Subcutaneous adipose tissue (tissue), 4 donors: ENCODE data around the gene PEX11G. TPM values are rescaled to one million over a fixed set of nuclear protein-coding genes. Genes with fewer than 3 reads are reported as not detected.

Experiments
- total RNA-seq, 4 donors: library from RNA; depleted of rRNA; stranded (reverse); fragments of >200 nt; gene quantifications; one replicate each; pipeline ENCODE4 v1.1.0, GENCODE V29; 2016
- TF ChIP-seq, protein P1 (sequence below): fragments of 450-650 bp; IDR thresholded peaks from one replicate; pipeline ENCODE4 v1.5.1; 2016; ENCODE audit warnings: low read depth, mild to moderate bottlenecking, control low read depth, antibody characterized with exemption, moderate library complexity

The PEX11G gene
- total RNA-seq, 4 donors from 2014 or later, result 2.3 to 10.6 (median 6.5) TPM

DNA sequence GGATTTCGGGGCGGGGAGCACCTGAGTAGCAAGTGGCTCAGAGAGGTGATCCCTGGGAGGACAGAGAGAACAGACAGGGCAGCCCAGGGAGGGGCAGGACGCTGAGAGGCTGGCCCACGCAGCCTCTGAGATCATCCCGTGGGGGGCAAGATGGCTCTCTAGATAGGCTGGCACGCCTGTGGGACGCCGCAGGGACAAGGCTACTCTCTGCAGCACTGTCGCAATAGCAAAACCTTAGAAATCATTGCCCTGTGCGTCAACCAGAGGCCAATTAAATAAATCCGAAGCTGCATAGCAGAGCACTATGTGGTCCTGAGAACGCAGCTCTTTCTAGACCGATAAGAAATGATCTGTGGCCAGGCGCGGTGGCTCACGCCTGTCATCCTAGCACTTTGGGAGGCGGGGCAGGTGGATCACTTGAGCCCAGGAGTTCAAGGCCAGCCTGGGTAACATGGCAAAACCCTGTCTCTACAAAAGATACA lies 5.1 kb downstream of the PEX11G start:
- TF ChIP-seq, protein P1, sequence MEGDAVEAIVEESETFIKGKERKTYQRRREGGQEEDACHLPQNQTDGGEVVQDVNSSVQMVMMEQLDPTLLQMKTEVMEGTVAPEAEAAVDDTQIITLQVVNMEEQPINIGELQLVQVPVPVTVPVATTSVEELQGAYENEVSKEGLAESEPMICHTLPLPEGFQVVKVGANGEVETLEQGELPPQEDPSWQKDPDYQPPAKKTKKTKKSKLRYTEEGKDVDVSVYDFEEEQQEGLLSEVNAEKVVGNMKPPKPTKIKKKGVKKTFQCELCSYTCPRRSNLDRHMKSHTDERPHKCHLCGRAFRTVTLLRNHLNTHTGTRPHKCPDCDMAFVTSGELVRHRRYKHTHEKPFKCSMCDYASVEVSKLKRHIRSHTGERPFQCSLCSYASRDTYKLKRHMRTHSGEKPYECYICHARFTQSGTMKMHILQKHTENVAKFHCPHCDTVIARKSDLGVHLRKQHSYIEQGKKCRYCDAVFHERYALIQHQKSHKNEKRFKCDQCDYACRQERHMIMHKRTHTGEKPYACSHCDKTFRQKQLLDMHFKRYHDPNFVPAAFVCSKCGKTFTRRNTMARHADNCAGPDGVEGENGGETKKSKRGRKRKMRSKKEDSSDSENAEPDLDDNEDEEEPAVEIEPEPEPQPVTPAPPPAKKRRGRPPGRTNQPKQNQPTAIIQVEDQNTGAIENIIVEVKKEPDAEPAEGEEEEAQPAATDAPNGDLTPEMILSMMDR, result no peak

DNA sequence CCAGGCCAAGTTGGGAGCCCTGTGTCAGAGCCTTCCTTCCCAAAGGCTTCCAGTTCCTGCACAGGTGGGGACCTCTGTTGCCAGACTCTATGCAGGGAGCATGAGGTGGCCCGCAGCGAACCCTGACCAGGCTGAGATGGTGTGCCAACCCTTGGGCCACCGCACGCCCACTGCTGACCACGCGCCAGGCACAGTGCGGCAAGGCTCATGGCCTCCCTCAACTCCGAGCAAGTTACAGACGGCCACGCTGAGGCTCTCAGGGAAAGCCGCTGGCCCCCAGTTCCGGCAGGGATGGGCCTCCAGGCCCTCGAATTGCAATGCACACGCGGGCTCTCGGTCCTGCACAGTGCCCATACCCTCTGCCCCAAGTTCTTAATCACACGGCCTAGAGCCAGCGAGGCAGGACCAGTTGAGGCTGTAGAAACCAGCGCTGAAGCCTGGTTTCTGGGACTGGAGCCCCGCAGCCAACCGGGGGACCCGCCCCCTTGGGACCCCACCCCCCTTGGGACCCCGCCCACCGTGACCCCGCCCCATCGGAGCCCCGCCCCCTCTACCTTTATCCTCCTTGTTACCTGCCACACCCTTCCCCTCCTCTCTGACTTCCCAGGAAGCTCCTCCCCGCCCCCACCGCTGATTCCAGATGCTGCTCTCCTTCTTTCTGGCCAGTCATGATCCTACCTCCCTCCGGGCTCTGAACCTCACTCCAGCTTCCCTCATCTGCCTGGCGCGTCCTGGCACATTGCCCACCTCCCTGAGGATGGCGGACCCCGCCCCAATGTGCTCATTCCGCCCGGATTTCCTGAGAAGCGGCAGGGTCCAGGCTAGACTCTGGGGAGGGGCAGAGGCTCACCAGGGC lies 6.0 kb downstream of the PEX11G start:
- TF ChIP-seq, protein P1, result no peak

DNA sequence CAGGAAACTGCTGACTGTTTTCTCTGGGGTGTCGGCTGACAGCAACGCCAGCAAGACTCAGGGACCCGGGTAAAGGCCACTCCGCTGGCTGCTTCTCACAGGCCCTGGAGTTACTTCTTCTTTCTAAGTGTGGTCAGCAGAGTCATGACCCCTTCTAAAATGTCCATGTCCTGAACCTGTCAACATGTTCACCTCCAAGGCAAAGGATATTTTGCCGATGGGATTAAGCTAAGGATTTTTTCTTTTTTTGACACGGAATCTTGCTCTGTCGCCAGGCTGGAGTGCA lies 7.9 kb downstream of the PEX11G start:
- TF ChIP-seq, protein P1, result no peak

DNA sequence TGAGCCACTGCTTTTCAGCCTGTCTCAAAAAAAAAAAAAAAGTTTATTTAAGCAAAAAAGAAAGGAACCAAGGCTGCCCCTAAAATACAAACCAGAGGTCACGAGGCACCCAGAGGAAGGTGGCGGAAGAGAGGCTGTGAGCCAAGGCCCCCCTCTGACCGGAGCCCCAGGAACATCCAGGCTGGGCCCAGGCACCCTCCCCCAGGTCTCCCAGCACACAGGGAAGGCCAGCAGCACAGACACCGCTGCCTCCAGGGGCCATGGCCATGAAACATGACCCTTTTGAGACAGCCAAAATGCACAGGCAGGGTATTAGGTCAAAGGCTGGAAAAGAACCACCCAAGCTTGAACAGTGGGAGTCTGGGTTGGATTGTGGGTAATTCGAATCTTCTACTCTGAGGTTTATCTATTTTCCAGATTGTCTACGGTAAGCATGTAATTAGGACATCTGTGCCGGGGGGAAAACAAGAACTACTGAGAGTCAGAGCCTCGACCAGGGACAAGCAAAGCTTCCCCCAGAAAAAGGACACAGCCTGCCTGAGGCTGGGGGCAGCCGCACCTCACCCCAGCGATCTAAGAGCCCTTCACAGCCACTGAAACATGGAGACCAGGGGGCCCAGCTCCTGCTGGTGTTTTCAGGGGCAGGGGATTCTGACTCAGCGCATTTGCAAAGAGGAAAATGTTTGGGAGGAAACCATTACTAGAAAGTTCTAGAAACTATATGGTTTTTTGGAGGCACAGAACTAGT lies 8.4 kb downstream of the PEX11G start:
- TF ChIP-seq, protein P1, result no peak

DNA sequence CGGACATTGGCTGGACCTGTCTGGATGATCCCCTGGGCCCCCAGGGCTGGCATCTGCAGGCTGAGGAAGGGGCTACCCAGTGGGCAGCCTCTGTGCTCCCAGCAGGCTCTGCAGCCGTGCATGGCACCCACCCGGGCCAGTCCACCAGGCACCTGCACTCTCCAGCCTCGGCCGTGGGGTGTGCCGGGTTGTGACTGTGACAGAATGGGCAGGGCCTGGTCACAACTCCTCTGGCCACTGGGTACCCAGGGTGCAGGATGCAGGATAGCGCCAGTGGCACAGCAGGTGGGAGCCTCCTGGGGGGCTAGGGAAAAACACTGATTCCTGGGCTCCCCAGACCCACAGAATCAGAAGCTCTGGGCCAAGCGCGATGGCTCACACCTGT lies 10.0 kb downstream of the PEX11G start:
- TF ChIP-seq, protein P1, result no peak

DNA sequence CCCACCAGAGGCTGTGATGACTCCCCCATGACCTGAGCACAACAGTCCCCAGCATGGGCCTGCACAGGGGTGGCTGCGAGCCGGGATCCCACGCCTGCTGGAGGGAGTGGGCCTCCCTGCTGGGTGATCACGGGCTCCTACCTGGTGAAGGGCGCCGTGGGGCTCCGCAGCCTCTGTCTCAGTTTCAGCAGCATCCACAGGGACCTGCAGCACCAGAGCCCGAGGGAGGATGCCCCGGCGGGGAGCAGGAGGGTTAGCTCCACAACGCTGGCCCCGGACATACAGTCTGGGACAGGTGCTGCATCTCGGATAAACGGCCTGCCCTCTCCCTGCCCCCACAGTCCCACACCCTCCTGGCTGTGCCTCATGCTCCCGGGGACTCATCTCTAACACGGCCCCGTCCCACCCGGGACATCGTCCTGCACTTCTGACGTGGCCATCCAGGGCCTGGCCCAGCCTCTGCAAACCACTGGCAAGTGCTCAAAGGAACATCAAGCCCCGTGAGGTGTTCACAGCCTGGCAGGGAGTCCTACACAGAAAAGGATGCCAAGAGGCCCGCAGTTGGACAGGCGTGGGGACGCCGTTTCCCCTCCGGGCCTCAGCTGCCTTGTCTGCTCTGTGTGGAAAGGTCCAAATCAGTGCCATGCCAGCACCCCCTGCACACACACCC lies 10.5 kb downstream of the PEX11G start:
- TF ChIP-seq, protein P1, result no peak

DNA sequence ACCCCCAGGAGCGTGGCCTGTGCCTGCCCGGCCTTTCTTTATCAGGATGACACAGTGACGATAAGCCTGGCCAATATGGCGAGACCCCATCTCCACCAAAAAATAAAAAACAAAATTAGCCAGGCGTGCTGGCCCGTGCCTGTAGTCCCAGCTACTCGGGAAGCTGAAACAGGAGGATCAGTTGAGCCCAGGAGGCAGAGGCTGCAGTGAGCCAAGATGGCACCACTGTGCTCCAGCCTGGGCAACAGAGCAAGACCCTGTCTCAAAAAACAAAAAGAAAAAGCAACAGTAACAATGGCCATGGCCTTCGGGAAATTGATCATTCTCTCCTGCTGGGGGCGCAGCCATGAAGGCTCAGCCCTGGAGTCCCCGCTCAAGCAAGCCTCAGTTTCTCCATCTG lies 11.1 kb downstream of the PEX11G start:
- TF ChIP-seq, protein P1, result no peak
